ENCODE measurements around the gene EHMT1.

The EHMT1 gene

GRCh38 chr9:137581361-137582285 is 37.2 kb upstream of the EHMT1 start:
- H3K4me1 Mint-ChIP-seq = peaks cover 11% of the 10 kb centered on the region

GRCh38 chr9:137582286-137582860 is 36.4 kb upstream of the EHMT1 start:
- H3K27ac Mint-ChIP-seq = no peak overlapping the region
- peaks cover 6% of the 10 kb centered on the region for H3K4me1 Mint-ChIP-seq
- no peaks in the 10 kb centered on the region for H3K27me3 Mint-ChIP-seq (ENCODE audit: low read depth)
- H3K9me3 Mint-ChIP-seq = no peaks in the 10 kb centered on the region
- peak overlapping the region in 2 of 3 experiments; percentile 45 to 65 for H3K4me3 Mint-ChIP-seq
- H3K36me3 Mint-ChIP-seq (ENCODE audit: low read depth) = peaks cover 33% of the 10 kb centered on the region
- peak in 1 of 3 experiments; percentile 14 for TF ChIP-seq CTCF (IDR thresholded peaks at IDR 0.05; ENCODE audit: unreplicated experiment in 3 of 3)

More at GRCh38 chr9:137581361-137582285, 37.2 kb upstream of the EHMT1 start:
- Mint-ChIP-seq H3K27ac (no peak overlapping the region), H3K36me3 (ENCODE audit: low read depth) (peaks cover 29% of the 10 kb centered on the region), H3K27me3 (ENCODE audit: low read depth) (no peaks in the 10 kb centered on the region), H3K4me3 (peak overlapping the region; percentile 17 to 65 (median 45)), H3K9me3 (no peaks in the 10 kb centered on the region)
- no peak for TF ChIP-seq CTCF (IDR thresholded peaks at IDR 0.05; ENCODE audit: unreplicated experiment in 3 of 3)

GRCh38 chr9:137583347-137583746 is 35.5 kb upstream of the EHMT1 start:
- H3K4me1 Mint-ChIP-seq = peaks cover 6% of the 10 kb centered on the region
- H3K9me3 Mint-ChIP-seq = no peaks in the 10 kb centered on the region
- H3K27me3 Mint-ChIP-seq (ENCODE audit: low read depth) = no peaks in the 10 kb centered on the region
- TF ChIP-seq CTCF (IDR thresholded peaks at IDR 0.05; ENCODE audit: unreplicated experiment in 3 of 3) = no peak
- H3K36me3 Mint-ChIP-seq (ENCODE audit: low read depth) = peaks cover 40% of the 10 kb centered on the region
- H3K27ac Mint-ChIP-seq = peak overlapping the region in 2 of 3 experiments; percentile 26 to 46
- H3K4me3 Mint-ChIP-seq = peak overlapping the region in 1 of 3 experiments; percentile 29

- Mint-ChIP-seq H3K4me1 (peaks cover 6% of the 10 kb centered on the region), H3K4me3 (peak overlapping the region in 1 of 3 experiments; percentile 29), H3K27ac (peak overlapping the region in 2 of 3 experiments; percentile 26 to 46), H3K36me3 (ENCODE audit: low read depth) (peaks cover 40% of the 10 kb centered on the region), H3K27me3 (ENCODE audit: low read depth) (no peaks in the 10 kb centered on the region), H3K9me3 (no peaks in the 10 kb centered on the region)
- no peak for TF ChIP-seq CTCF (IDR thresholded peaks at IDR 0.05; ENCODE audit: unreplicated experiment in 3 of 3)
Observed at GRCh38 chr9:137583957-137584356, 34.8 kb upstream of the EHMT1 start.

- H3K9me3 Mint-ChIP-seq = no peaks in the 10 kb centered on the region
- no peaks in the 10 kb centered on the region for H3K27me3 Mint-ChIP-seq (ENCODE audit: low read depth)
- H3K4me3 Mint-ChIP-seq = peak overlapping the region; percentile 13 to 91 (median 67)
- TF ChIP-seq CTCF (IDR thresholded peaks at IDR 0.05; ENCODE audit: unreplicated experiment in 3 of 3) = no peak
- H3K4me1 Mint-ChIP-seq = peaks cover 6% of the 10 kb centered on the region
- H3K27ac Mint-ChIP-seq = no peak overlapping the region
- H3K36me3 Mint-ChIP-seq (ENCODE audit: low read depth) = peaks cover 37% of the 10 kb centered on the region
Observed at GRCh38 chr9:137586854-137587253, 32.0 kb upstream of the EHMT1 start.
